HUES64 (cell line): ENCODE results near the gene STK24. TPM values are rescaled to one million over a fixed set of nuclear protein-coding genes. Genes with fewer than 3 reads are reported as not detected.
"Not testable (repeated sequence)": the region's sequence is repeated elsewhere in the genome, so short reads cannot be mapped to it uniquely, and the experiment has no call there.

Experiments used
- H3K27ac ChIP-seq: 2 replicates; pipeline ENCODE4 v1.7.0; 2013; ENCODE audit warnings: low read depth, low read length, inconsistent platforms
- H3K27me3 ChIP-seq: 2 replicates; pipeline ENCODE4 v1.6.1; 2013; ENCODE audit warnings: mild to moderate bottlenecking, low read length; ENCODE audit not compliant: insufficient read depth
- H3K36me3 ChIP-seq: 2 replicates; pipeline ENCODE4 v1.6.1; 2013; ENCODE audit warnings: mild to moderate bottlenecking, low read length; ENCODE audit not compliant: insufficient read depth
- H3K4me1 ChIP-seq: 2 replicates; pipeline ENCODE4 v1.6.1; 2013; ENCODE audit warnings: mild to moderate bottlenecking, low read length, moderate library complexity; ENCODE audit not compliant: insufficient read depth
- H3K4me3 ChIP-seq: 2 replicates; pipeline ENCODE4 v1.5.1; 2013; ENCODE audit warnings: mild to moderate bottlenecking, low read length, moderate library complexity
- H3K9ac ChIP-seq: 2 replicates; pipeline ENCODE4 v1.6.1; 2013; ENCODE audit warnings: mild to moderate bottlenecking, low read depth, low read length
- H3K9me3 ChIP-seq: 2 replicates; pipeline ENCODE4 v1.6.1; 2013; ENCODE audit warnings: low read depth, low read length; ENCODE audit not compliant: insufficient read depth
- WGBS: fragments of 150-250, 120-280 bp; methylation state at CpG from one replicate; pipeline ENCODE4 v1.1.7; 2013; ENCODE audit warnings: missing lambda C conversion rate; 5-methylcytosine and 5-hydroxymethylcytosine counted together
- polyA plus RNA-seq, 2 experiments: library from polyadenylated mRNA; stranded (reverse); fragments of 50-300 nt; gene quantifications; one replicate each; pipeline ENCODE4 v1.2.3, GENCODE V29; 2013

STK24 gene
- 100 TPM for polyA plus RNA-seq (2013, experiment 1 of 2)
- 131 TPM for polyA plus RNA-seq (2013, experiment 2 of 2)

GRCh38 chr13:98576963-98577835, at the start of gene STK24:
Gene STK24, minus strand, starts transcription at chr13:98577107. Its CDS starts 321 bp downstream, at chr13:98576786.
- H3K4me3 ChIP-seq = peak within 1 kb of the TSS; percentile 80

DNA sequence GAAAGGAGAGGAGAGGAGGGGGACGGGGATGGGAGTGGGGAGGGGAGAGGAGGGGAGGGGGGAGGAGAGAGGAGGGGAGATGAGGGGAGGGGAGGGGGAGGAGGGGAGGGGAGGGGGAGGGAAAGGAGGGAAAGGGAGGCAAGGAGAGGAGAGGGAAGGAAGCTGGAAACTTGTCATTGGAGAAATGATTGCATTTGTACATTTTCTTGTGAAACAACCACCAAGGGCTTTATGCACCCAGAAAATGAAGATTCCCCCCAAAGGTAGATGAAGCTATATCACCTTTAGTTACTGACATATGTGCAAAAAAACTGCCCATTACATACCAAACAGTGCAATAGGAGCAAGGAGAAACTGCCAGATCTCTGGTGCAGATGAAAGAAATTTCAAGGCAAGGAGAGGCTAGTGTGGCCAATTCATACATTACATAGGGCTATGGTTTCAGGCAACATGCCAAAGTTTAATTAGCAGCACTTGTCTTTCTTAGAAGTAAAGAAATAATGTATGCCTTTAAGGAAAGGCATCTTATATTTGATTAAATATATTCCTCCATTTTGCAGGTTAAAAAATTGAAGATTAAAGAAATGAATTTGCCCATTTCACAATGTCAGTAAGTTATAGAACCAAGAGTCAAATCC, 49.5 kb upstream of the STK24 start:
- Histone ChIP-seq H3K4me1 (no peaks in the 10 kb centered on the region), H3K27ac (no peak overlapping the region), H3K36me3 (no peaks in the 10 kb centered on the region), H3K9me3 (no peaks in the 10 kb centered on the region), H3K27me3 (no peaks in the 10 kb centered on the region), H3K4me3 (no peak overlapping the region), H3K9ac (no peak overlapping the region)
- no CpG with 5 or more reads among the region's 1 CpG for WGBS

More at GRCh38 chr13:98576963-98577835, at the start of gene STK24:
- Histone ChIP-seq H3K27ac (peak within 1 kb of the TSS; percentile 95), H3K4me1 (peaks cover 35% of the 10 kb centered on the region), H3K9me3 (no peaks in the 10 kb centered on the region), H3K9ac (peak within 1 kb of the TSS; percentile 93), H3K36me3 (no peaks in the 10 kb centered on the region), H3K27me3 (no peaks in the 10 kb centered on the region)
- WGBS = under 1% methylated on average over 103 of the region's 103 CpGs

- H3K36me3 ChIP-seq, H3K27ac ChIP-seq, H3K4me1 ChIP-seq, H3K27me3 ChIP-seq, H3K9me3 ChIP-seq, H3K4me3 ChIP-seq, H3K9ac ChIP-seq: not testable (repeated sequence)
- 92% methylated on average over 5 of the region's 5 CpGs for WGBS
Observed at GRCh38 chr13:98624589-98624988, 47.7 kb upstream of the STK24 start.

DNA sequence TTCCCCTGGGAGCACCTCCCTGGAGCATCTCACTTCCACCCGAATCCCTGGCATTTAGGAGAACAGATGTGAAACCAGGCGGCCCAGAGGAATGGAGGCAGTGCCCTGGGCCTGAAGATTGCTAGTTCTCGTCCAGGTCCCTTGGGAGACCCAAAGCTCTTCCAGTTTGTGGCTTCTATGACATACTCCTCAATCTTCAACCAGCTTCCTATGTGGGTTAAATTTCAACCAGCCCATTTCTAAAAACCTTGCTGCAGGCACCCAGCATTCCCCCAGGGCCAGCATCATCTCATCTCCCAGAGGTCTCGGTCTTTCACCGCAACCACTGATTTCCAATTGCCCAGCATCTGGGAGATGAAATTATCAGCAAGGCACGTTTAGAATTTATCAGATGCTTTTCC, 46.0 kb upstream of the STK24 start:
- no peaks in the 10 kb centered on the region for H3K9me3 ChIP-seq
- no peak overlapping the region for H3K9ac ChIP-seq
- H3K36me3 ChIP-seq = no peaks in the 10 kb centered on the region
- H3K4me1 ChIP-seq = no peaks in the 10 kb centered on the region
- no peaks in the 10 kb centered on the region for H3K27me3 ChIP-seq
- H3K4me3 ChIP-seq = no peak overlapping the region
- 83% methylated on average over 6 of the region's 6 CpGs for WGBS
- no peak overlapping the region for H3K27ac ChIP-seq

- Histone ChIP-seq H3K9me3 (no peaks in the 10 kb centered on the region), H3K27ac (no peak overlapping the region)
- WGBS = 92% methylated on average over 3 of the region's 3 CpGs
Observed at GRCh38 chr13:98619556-98619955, 42.6 kb upstream of the STK24 start.

DNA sequence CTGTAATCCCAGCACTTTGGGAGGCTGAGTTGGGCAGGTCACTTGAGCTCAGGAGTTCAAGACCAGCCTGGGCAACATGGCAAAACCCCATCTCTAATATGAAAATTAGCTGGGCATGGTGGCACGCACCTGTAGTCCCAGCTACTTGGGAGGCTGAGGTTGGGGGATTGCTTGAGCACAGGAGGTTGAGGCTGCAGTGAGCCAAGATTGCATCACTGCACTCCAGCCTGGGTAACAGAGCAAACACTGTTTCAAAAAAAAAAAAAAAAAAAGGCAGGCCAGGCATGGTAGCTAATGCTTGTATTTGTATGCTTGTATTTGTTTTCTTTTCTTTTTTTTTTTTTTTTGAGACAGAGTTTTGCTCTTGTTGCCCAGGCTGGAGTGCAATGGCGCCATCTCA, 38.7 kb upstream of the STK24 start:
- not testable (repeated sequence) for H3K27ac ChIP-seq, H3K9me3 ChIP-seq, H3K36me3 ChIP-seq, H3K27me3 ChIP-seq, H3K4me3 ChIP-seq, H3K4me1 ChIP-seq, H3K9ac ChIP-seq
- WGBS = 100% methylated on average over 2 of the region's 2 CpGs

More at GRCh38 chr13:98619556-98619955, 42.6 kb upstream of the STK24 start:
- Histone ChIP-seq H3K4me1 (no peaks in the 10 kb centered on the region), H3K4me3 (no peak overlapping the region), H3K9ac (no peak overlapping the region), H3K27me3 (no peaks in the 10 kb centered on the region), H3K36me3 (no peaks in the 10 kb centered on the region)

DNA sequence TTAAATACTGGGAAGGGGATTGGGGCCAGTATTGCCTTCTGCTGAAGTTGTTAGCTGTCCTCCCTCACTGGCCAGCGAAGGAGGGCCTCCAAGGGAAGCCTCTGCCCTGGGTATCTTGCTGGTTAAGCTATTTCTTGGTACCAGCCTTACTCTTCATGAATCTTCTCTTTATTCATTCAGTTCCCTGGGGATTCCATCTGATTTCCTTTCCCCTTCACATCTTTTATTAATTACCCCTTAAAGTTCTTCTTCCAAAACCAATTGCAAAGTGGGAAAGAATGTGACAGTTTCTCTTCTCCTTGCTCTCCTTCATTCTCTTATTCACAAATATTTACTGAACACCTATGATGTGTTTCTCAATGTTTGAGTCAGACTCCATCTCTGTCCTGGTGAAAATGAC, 36.7 kb upstream of the STK24 start:
- Histone ChIP-seq H3K4me1 (no peaks in the 10 kb centered on the region), H3K9me3 (no peaks in the 10 kb centered on the region), H3K9ac (no peak overlapping the region), H3K27ac (no peak overlapping the region), H3K36me3 (no peaks in the 10 kb centered on the region), H3K4me3 (no peak overlapping the region), H3K27me3 (no peaks in the 10 kb centered on the region)
- 91% methylated on average over 1 of the region's 1 CpG for WGBS

DNA sequence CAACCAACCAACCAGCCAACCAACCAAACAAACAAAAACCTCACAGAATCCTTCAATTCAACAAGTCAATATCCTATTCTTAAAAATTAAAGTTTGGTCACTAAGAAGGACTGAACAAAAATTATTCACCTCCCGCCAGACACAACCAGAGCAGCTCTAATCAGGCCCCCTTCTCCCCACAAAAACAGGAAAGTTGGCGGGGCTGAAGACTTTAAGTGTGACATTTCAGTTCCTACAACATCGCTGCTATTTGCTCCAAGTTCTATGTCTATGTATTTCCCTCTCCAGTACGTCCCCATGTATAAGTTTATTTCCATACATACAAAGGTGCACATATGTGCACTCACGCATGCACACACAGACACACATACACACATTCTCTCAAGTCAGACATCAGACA, 32.8 kb upstream of the STK24 start:
- H3K36me3 ChIP-seq = no peaks in the 10 kb centered on the region
- no peak overlapping the region for H3K27ac ChIP-seq
- H3K9me3 ChIP-seq = no peaks in the 10 kb centered on the region
- no peak overlapping the region for H3K4me3 ChIP-seq
- no peaks in the 10 kb centered on the region for H3K27me3 ChIP-seq
- no peaks in the 10 kb centered on the region for H3K4me1 ChIP-seq
- H3K9ac ChIP-seq = no peak overlapping the region
- WGBS = 91% methylated on average over 5 of the region's 5 CpGs

GRCh38 chr13:98606296-98606695, 29.4 kb upstream of the STK24 start:
- no peaks in the 10 kb centered on the region for H3K27me3 ChIP-seq
- H3K27ac ChIP-seq = no peak overlapping the region
- H3K36me3 ChIP-seq = no peaks in the 10 kb centered on the region
- no peak overlapping the region for H3K4me3 ChIP-seq
- no peak overlapping the region for H3K9ac ChIP-seq
- H3K4me1 ChIP-seq = no peaks in the 10 kb centered on the region
- 73% methylated on average over 5 of the region's 5 CpGs for WGBS
- H3K9me3 ChIP-seq = no peaks in the 10 kb centered on the region

DNA sequence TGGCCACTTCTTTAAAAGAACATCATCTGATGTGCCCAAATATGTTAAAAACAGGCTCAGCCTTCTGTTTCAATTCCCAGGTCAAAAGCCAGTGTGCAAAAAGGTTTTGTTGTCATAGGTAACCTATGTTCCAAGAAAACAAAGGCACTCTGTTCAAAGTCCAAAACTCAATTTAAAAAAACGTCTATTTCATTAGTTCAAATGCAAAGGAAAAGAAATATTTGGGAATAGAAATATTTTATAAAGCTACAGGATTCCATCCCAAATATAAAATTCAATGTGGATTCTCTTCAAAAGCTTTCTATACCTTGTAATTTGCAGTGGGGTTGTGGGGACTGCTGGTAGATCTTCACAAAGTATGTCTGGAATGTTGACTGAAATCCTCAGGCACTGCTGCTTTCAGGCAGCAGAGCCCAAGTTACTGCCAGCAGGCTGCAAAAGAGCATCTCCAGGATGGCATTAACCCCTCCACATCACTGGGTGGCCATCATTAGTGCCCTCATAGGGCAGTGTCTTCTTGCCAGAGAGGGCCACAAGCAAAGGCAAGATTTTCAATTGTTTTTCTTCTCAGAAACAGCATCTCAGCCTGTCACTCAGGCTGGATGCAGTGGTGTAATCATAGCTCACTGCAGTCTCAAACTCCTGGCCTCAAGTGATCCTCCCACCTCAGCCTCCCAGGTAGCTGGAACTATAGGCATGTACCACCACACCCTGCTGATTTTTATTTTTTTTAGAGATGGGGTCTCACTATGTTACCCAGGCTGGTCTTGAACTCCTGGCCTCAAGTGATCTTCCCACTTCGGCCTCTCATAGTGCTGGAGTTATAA, 22.8 kb upstream of the STK24 start:
- Histone ChIP-seq H3K27ac (no peak overlapping the region), H3K27me3 (no peaks in the 10 kb centered on the region)
- 100% methylated on average over 1 of the region's 2 CpGs for WGBS

GRCh38 chr13:98598043-98598442, 21.1 kb upstream of the STK24 start:
- Histone ChIP-seq H3K9me3 (no peaks in the 10 kb centered on the region), H3K9ac (no peak overlapping the region), H3K4me3 (no peak overlapping the region), H3K4me1 (peaks cover 6% of the 10 kb centered on the region; the same call in 1 of the 2 replicates), H3K27ac (no peak overlapping the region), H3K27me3 (no peaks in the 10 kb centered on the region), H3K36me3 (no peaks in the 10 kb centered on the region)
- 58% methylated on average over 4 of the region's 4 CpGs for WGBS

More for the DNA sequence above, 22.8 kb upstream of the STK24 start:
- Histone ChIP-seq H3K9me3 (no peaks in the 10 kb centered on the region), H3K4me3 (no peak overlapping the region), H3K36me3 (no peaks in the 10 kb centered on the region), H3K9ac (no peak overlapping the region), H3K4me1 (peaks cover 6% of the 10 kb centered on the region; the same call in 1 of the 2 replicates)
